Activated naive CD8-positive, alpha-beta T cell treated with anti-CD3 and anti-CD28 coated beads for 36 hours (primary cell): ENCODE results near the gene FOSL1. TPM values are rescaled to one million over a fixed set of nuclear protein-coding genes. Genes with fewer than 3 reads are reported as not detected.

Experiments
- DNase-seq: peaks from one replicate; pipeline ENCODE4 v3.0.0; 2021
- H3K27ac Mint-ChIP-seq: one replicate; pipeline ENCODE4 v1.8.0; 2022; ENCODE audit warnings: mild to moderate bottlenecking, moderate library complexity, mixed read lengths
- H3K27me3 Mint-ChIP-seq: one replicate; pipeline ENCODE4 v1.8.0; 2022; ENCODE audit warnings: mild to moderate bottlenecking, mixed read lengths
- H3K36me3 Mint-ChIP-seq: one replicate; pipeline ENCODE4 v1.8.0; 2021; ENCODE audit warnings: mild to moderate bottlenecking, mixed read lengths
- H3K4me1 Mint-ChIP-seq: one replicate; pipeline ENCODE4 v1.8.0; 2021; ENCODE audit warnings: mixed read lengths
- H3K4me3 Mint-ChIP-seq: one replicate; pipeline ENCODE4 v1.8.0; 2022; ENCODE audit warnings: mild to moderate bottlenecking, moderate library complexity, mixed read lengths
- H3K9me3 Mint-ChIP-seq: one replicate; pipeline ENCODE4 v1.8.0; 2022; ENCODE audit warnings: mixed read lengths
- total RNA-seq, 2 experiments: library from RNA; stranded (reverse); gene quantifications; one replicate each; pipeline ENCODE4 v1.2.3, GENCODE V29; 2021

The FOSL1 gene
- 10 to 100 TPM; 15.8 to 16.0 TPM for total RNA-seq

GRCh38 chr11:65900125-65900898 lies at the start of gene FOSL1:
Gene FOSL1, minus strand, starts transcription at chr11:65900388. Its CDS starts 49 bp downstream, at chr11:65900339.
- Mint-ChIP-seq H3K27ac (peak within 1 kb of the TSS; percentile 89), H3K9me3 (no peaks in the 10 kb centered on the region), H3K27me3 (peaks cover 3% of the 10 kb centered on the region), H3K36me3 (peaks cover 19% of the 10 kb centered on the region), H3K4me1 (peaks cover 24% of the 10 kb centered on the region), H3K4me3 (peak within 1 kb of the TSS; percentile 94)
- DNase-seq: peak; percentile 97

GRCh38 chr11:65947603-65948125 lies 47.5 kb upstream of the FOSL1 start:
- H3K9me3 Mint-ChIP-seq: no peaks in the 10 kb centered on the region
- H3K27ac Mint-ChIP-seq: no peak overlapping the region
- H3K27me3 Mint-ChIP-seq: no peaks in the 10 kb centered on the region
- H3K4me1 Mint-ChIP-seq: no peaks in the 10 kb centered on the region
- no peaks in the 10 kb centered on the region for H3K36me3 Mint-ChIP-seq
- H3K4me3 Mint-ChIP-seq: no peak overlapping the region
- DNase-seq: no peak

GRCh38 chr11:65947133-65947532 lies 46.9 kb upstream of the FOSL1 start:
- no peak overlapping the region for H3K27ac Mint-ChIP-seq
- no peaks in the 10 kb centered on the region for H3K36me3 Mint-ChIP-seq
- DNase-seq: no peak
- no peak overlapping the region for H3K4me3 Mint-ChIP-seq
- H3K9me3 Mint-ChIP-seq: no peaks in the 10 kb centered on the region
- H3K4me1 Mint-ChIP-seq: no peaks in the 10 kb centered on the region
- no peaks in the 10 kb centered on the region for H3K27me3 Mint-ChIP-seq

GRCh38 chr11:65946655-65947054 lies 46.5 kb upstream of the FOSL1 start:
- Mint-ChIP-seq H3K27ac (no peak overlapping the region), H3K9me3 (no peaks in the 10 kb centered on the region), H3K36me3 (no peaks in the 10 kb centered on the region), H3K4me3 (no peak overlapping the region), H3K4me1 (no peaks in the 10 kb centered on the region), H3K27me3 (no peaks in the 10 kb centered on the region)
- no peak for DNase-seq

- H3K4me1 Mint-ChIP-seq: no peaks in the 10 kb centered on the region
- no peaks in the 10 kb centered on the region for H3K27me3 Mint-ChIP-seq
- H3K4me3 Mint-ChIP-seq: no peak overlapping the region
- no peaks in the 10 kb centered on the region for H3K36me3 Mint-ChIP-seq
- H3K9me3 Mint-ChIP-seq: no peaks in the 10 kb centered on the region
- H3K27ac Mint-ChIP-seq: no peak overlapping the region
- DNase-seq: no peak
These were observed 45.9 kb upstream of the FOSL1 start for GRCh38 chr11:65945941-65946558.

GRCh38 chr11:65945430-65945911 lies 45.3 kb upstream of the FOSL1 start, which contains the start of gene TSGA10IP:
Gene TSGA10IP, plus strand, starts transcription at chr11:65945480. Its CDS starts 196 bp downstream, at chr11:65945676.
- no peak for DNase-seq
- H3K27me3 Mint-ChIP-seq: no peaks in the 10 kb centered on the region
- no peaks in the 10 kb centered on the region for H3K9me3 Mint-ChIP-seq
- no peak within 1 kb of the TSS for H3K27ac Mint-ChIP-seq
- no peaks in the 10 kb centered on the region for H3K4me1 Mint-ChIP-seq
- H3K4me3 Mint-ChIP-seq: no peak within 1 kb of the TSS
- H3K36me3 Mint-ChIP-seq: no peaks in the 10 kb centered on the region

GRCh38 chr11:65944767-65945166 lies 44.6 kb upstream of the FOSL1 start:
- Mint-ChIP-seq H3K4me3 (no peak overlapping the region), H3K36me3 (no peaks in the 10 kb centered on the region), H3K4me1 (no peaks in the 10 kb centered on the region), H3K27me3 (no peaks in the 10 kb centered on the region), H3K9me3 (no peaks in the 10 kb centered on the region), H3K27ac (no peak overlapping the region)
- DNase-seq: no peak

- Mint-ChIP-seq H3K36me3 (no peaks in the 10 kb centered on the region), H3K4me1 (no peaks in the 10 kb centered on the region), H3K9me3 (no peaks in the 10 kb centered on the region), H3K4me3 (no peak overlapping the region), H3K27me3 (no peaks in the 10 kb centered on the region), H3K27ac (no peak overlapping the region)
- DNase-seq: no peak
These were observed 44.0 kb upstream of the FOSL1 start for GRCh38 chr11:65944191-65944590.

GRCh38 chr11:65942531-65942930 lies 42.3 kb upstream of the FOSL1 start:
- H3K4me1 Mint-ChIP-seq: no peaks in the 10 kb centered on the region
- no peak overlapping the region for H3K4me3 Mint-ChIP-seq
- no peaks in the 10 kb centered on the region for H3K9me3 Mint-ChIP-seq
- H3K27me3 Mint-ChIP-seq: no peaks in the 10 kb centered on the region
- no peak overlapping the region for H3K27ac Mint-ChIP-seq
- H3K36me3 Mint-ChIP-seq: no peaks in the 10 kb centered on the region
- no peak for DNase-seq

GRCh38 chr11:65941720-65942310 lies 41.6 kb upstream of the FOSL1 start:
- no peak for DNase-seq
- Mint-ChIP-seq H3K27ac (no peak overlapping the region), H3K27me3 (no peaks in the 10 kb centered on the region), H3K4me1 (no peaks in the 10 kb centered on the region), H3K9me3 (no peaks in the 10 kb centered on the region), H3K4me3 (no peak overlapping the region), H3K36me3 (no peaks in the 10 kb centered on the region)

GRCh38 chr11:65937766-65938165 lies 37.6 kb upstream of the FOSL1 start:
- H3K36me3 Mint-ChIP-seq: no peaks in the 10 kb centered on the region
- H3K4me1 Mint-ChIP-seq: no peaks in the 10 kb centered on the region
- no peak overlapping the region for H3K27ac Mint-ChIP-seq
- DNase-seq: no peak
- H3K4me3 Mint-ChIP-seq: no peak overlapping the region
- no peaks in the 10 kb centered on the region for H3K27me3 Mint-ChIP-seq
- H3K9me3 Mint-ChIP-seq: no peaks in the 10 kb centered on the region

GRCh38 chr11:65934014-65934413 lies 33.8 kb upstream of the FOSL1 start:
- Mint-ChIP-seq H3K9me3 (no peaks in the 10 kb centered on the region), H3K27ac (no peak overlapping the region), H3K4me3 (no peak overlapping the region), H3K4me1 (peaks cover 23% of the 10 kb centered on the region), H3K36me3 (no peaks in the 10 kb centered on the region), H3K27me3 (no peaks in the 10 kb centered on the region)
- no peak for DNase-seq

- H3K4me1 Mint-ChIP-seq: peaks cover 37% of the 10 kb centered on the region
- H3K9me3 Mint-ChIP-seq: no peaks in the 10 kb centered on the region
- DNase-seq: no peak
- H3K36me3 Mint-ChIP-seq: no peaks in the 10 kb centered on the region
- H3K27me3 Mint-ChIP-seq: no peaks in the 10 kb centered on the region
- H3K4me3 Mint-ChIP-seq: no peak overlapping the region
- peak overlapping the region; percentile 60 for H3K27ac Mint-ChIP-seq
These were observed 32.4 kb upstream of the FOSL1 start for GRCh38 chr11:65932558-65932919.

- Mint-ChIP-seq H3K9me3 (no peaks in the 10 kb centered on the region), H3K4me3 (no peak overlapping the region), H3K27ac (peak overlapping the region; percentile 60), H3K4me1 (peaks cover 42% of the 10 kb centered on the region), H3K36me3 (peaks cover 2% of the 10 kb centered on the region), H3K27me3 (no peaks in the 10 kb centered on the region)
- DNase-seq: no peak
These were observed 31.8 kb upstream of the FOSL1 start for GRCh38 chr11:65931773-65932557.

- Mint-ChIP-seq H3K9me3 (no peaks in the 10 kb centered on the region), H3K27me3 (no peaks in the 10 kb centered on the region), H3K36me3 (peaks cover 2% of the 10 kb centered on the region), H3K4me1 (peaks cover 45% of the 10 kb centered on the region), H3K4me3 (peak overlapping the region; percentile 76), H3K27ac (peak overlapping the region; percentile 96)
- no peak for DNase-seq
These were observed 28.5 kb upstream of the FOSL1 start for GRCh38 chr11:65928667-65929066.
